Central memory CD8-positive, alpha-beta T cell (primary cell): ENCODE data around the gene LRRC72.

Experiments
- ATAC-seq: fragments of 150-1000 bp; cut with Tn5 transposase; replicated peaks from 2 replicates; pipeline ENCODE4 v1.10.0; 2022; ENCODE audit warnings: mild to moderate bottlenecking, moderate FRiP score, moderate number of reproducible peaks; ENCODE audit not compliant: poor library complexity, severe bottlenecking; ENCODE audit errors: extremely low read depth
- DNase-seq, 2 donors: peaks; one replicate each; pipeline ENCODE4 v3.0.0; 2021; ENCODE audit warnings: low spot score in 2 of 2
- H3K27ac Mint-ChIP-seq: one replicate; pipeline ENCODE4 v1.8.0; 2022; ENCODE audit warnings: low read depth, mild to moderate bottlenecking, moderate library complexity, mixed read lengths
- H3K27me3 Mint-ChIP-seq: one replicate; pipeline ENCODE4 v1.8.0; 2022; ENCODE audit warnings: mixed read lengths
- H3K36me3 Mint-ChIP-seq: one replicate; pipeline ENCODE4 v1.8.0; 2022; ENCODE audit warnings: mild to moderate bottlenecking, moderate library complexity, mixed read lengths; ENCODE audit not compliant: insufficient read depth
- H3K4me1 Mint-ChIP-seq: one replicate; pipeline ENCODE4 v1.8.0; 2022; ENCODE audit warnings: mixed read lengths
- H3K4me3 Mint-ChIP-seq: one replicate; pipeline ENCODE4 v1.8.0; 2022; ENCODE audit warnings: mild to moderate bottlenecking, moderate library complexity, mixed read lengths
- H3K9me3 Mint-ChIP-seq: one replicate; pipeline ENCODE4 v1.8.0; 2022; ENCODE audit warnings: mixed read lengths

The LRRC72 gene

GRCh38 chr7:16562456-16563220, 36.0 kb downstream of the LRRC72 start:
- Mint-ChIP-seq H3K27me3 (no peaks in the 10 kb centered on the region), H3K4me3 (peak overlapping the region; percentile 57), H3K9me3 (no peaks in the 10 kb centered on the region), H3K36me3 (no peaks in the 10 kb centered on the region), H3K4me1 (peaks cover 6% of the 10 kb centered on the region), H3K27ac (peak overlapping the region; percentile 22)
- ATAC-seq, result no peak
- DNase-seq, result no peak

- ATAC-seq, result peak; percentile 49
- H3K27ac Mint-ChIP-seq, result peak overlapping the region; percentile 22
- H3K4me1 Mint-ChIP-seq, result peaks cover 6% of the 10 kb centered on the region
- no peaks in the 10 kb centered on the region for H3K36me3 Mint-ChIP-seq
- peaks cover 7% of the 10 kb centered on the region for H3K27me3 Mint-ChIP-seq
- peak overlapping the region; percentile 57 for H3K4me3 Mint-ChIP-seq
- no peaks in the 10 kb centered on the region for H3K9me3 Mint-ChIP-seq
- no peak for DNase-seq
These were observed 36.8 kb downstream of the LRRC72 start for GRCh38 chr7:16563281-16564022.

- no peak overlapping the region for H3K27ac Mint-ChIP-seq
- H3K4me1 Mint-ChIP-seq, result peaks cover 6% of the 10 kb centered on the region
- no peak overlapping the region for H3K4me3 Mint-ChIP-seq
- H3K36me3 Mint-ChIP-seq, result no peaks in the 10 kb centered on the region
- DNase-seq, result no peak
- H3K27me3 Mint-ChIP-seq, result peaks cover 12% of the 10 kb centered on the region
- peak; percentile 31 for ATAC-seq
- H3K9me3 Mint-ChIP-seq, result no peaks in the 10 kb centered on the region
These were observed 37.4 kb downstream of the LRRC72 start for GRCh38 chr7:16564023-16564380.

- peaks cover 13% of the 10 kb centered on the region for H3K27me3 Mint-ChIP-seq
- H3K27ac Mint-ChIP-seq, result no peak overlapping the region
- H3K4me1 Mint-ChIP-seq, result peaks cover 6% of the 10 kb centered on the region
- DNase-seq (no peak), ATAC-seq (peak; percentile 59)
- H3K36me3 Mint-ChIP-seq, result no peaks in the 10 kb centered on the region
- H3K4me3 Mint-ChIP-seq, result no peak overlapping the region
- H3K9me3 Mint-ChIP-seq, result no peaks in the 10 kb centered on the region
These were observed 38.3 kb downstream of the LRRC72 start for GRCh38 chr7:16564909-16565426.

GRCh38 chr7:16571941-16572340, 45.3 kb downstream of the LRRC72 start:
- Mint-ChIP-seq H3K4me1 (no peaks in the 10 kb centered on the region), H3K4me3 (no peak overlapping the region), H3K9me3 (no peaks in the 10 kb centered on the region), H3K36me3 (no peaks in the 10 kb centered on the region), H3K27ac (no peak overlapping the region), H3K27me3 (peaks cover 36% of the 10 kb centered on the region)
- DNase-seq (no peak), ATAC-seq (no peak)

GRCh38 chr7:16579216-16579615, 52.6 kb downstream of the LRRC72 start:
- no peak for DNase-seq

GRCh38 chr7:16581286-16581685, 54.7 kb downstream of the LRRC72 start:
- ATAC-seq (no peak), DNase-seq (no peak)
- H3K4me3 Mint-ChIP-seq, result no peak overlapping the region
- no peaks in the 10 kb centered on the region for H3K9me3 Mint-ChIP-seq
- no peaks in the 10 kb centered on the region for H3K4me1 Mint-ChIP-seq
- peaks cover 41% of the 10 kb centered on the region for H3K27me3 Mint-ChIP-seq
- no peak overlapping the region for H3K27ac Mint-ChIP-seq
- H3K36me3 Mint-ChIP-seq, result no peaks in the 10 kb centered on the region

More at GRCh38 chr7:16579216-16579615, 52.6 kb downstream of the LRRC72 start:
- Mint-ChIP-seq H3K4me1 (no peaks in the 10 kb centered on the region), H3K27ac (no peak overlapping the region), H3K36me3 (no peaks in the 10 kb centered on the region), H3K27me3 (peaks cover 21% of the 10 kb centered on the region), H3K4me3 (no peak overlapping the region), H3K9me3 (no peaks in the 10 kb centered on the region)
- ATAC-seq, result no peak

- Mint-ChIP-seq H3K9me3 (no peaks in the 10 kb centered on the region), H3K4me1 (no peaks in the 10 kb centered on the region), H3K27me3 (peaks cover 38% of the 10 kb centered on the region), H3K27ac (no peak overlapping the region), H3K4me3 (no peak overlapping the region), H3K36me3 (no peaks in the 10 kb centered on the region)
- no peak for ATAC-seq
- DNase-seq, result no peak
These were observed 57.2 kb downstream of the LRRC72 start for GRCh38 chr7:16583834-16584233.

- Mint-ChIP-seq H3K36me3 (no peaks in the 10 kb centered on the region), H3K4me3 (no peak overlapping the region), H3K9me3 (no peaks in the 10 kb centered on the region), H3K27me3 (peaks cover 32% of the 10 kb centered on the region), H3K27ac (no peak overlapping the region), H3K4me1 (no peaks in the 10 kb centered on the region)
- DNase-seq, result no peak
- ATAC-seq, result no peak
These were observed 58.9 kb downstream of the LRRC72 start for GRCh38 chr7:16585540-16585939.

- Mint-ChIP-seq H3K27me3 (peaks cover 32% of the 10 kb centered on the region), H3K36me3 (no peaks in the 10 kb centered on the region), H3K9me3 (no peaks in the 10 kb centered on the region), H3K4me1 (no peaks in the 10 kb centered on the region), H3K4me3 (no peak overlapping the region), H3K27ac (no peak overlapping the region)
- ATAC-seq (no peak), DNase-seq (no peak)
These were observed 59.7 kb downstream of the LRRC72 start for GRCh38 chr7:16586081-16586874.

- Mint-ChIP-seq H3K9me3 (no peaks in the 10 kb centered on the region), H3K27ac (no peak overlapping the region), H3K4me1 (no peaks in the 10 kb centered on the region), H3K4me3 (no peak overlapping the region), H3K27me3 (peaks cover 32% of the 10 kb centered on the region), H3K36me3 (no peaks in the 10 kb centered on the region)
- ATAC-seq, result no peak
- no peak for DNase-seq
These were observed 60.5 kb downstream of the LRRC72 start for GRCh38 chr7:16587129-16587528.

- DNase-seq (no peak), ATAC-seq (no peak)
- Mint-ChIP-seq H3K4me3 (no peak overlapping the region), H3K27ac (no peak overlapping the region), H3K27me3 (peaks cover 32% of the 10 kb centered on the region), H3K36me3 (no peaks in the 10 kb centered on the region), H3K9me3 (no peaks in the 10 kb centered on the region), H3K4me1 (no peaks in the 10 kb centered on the region)
These were observed 61.2 kb downstream of the LRRC72 start for GRCh38 chr7:16587790-16588189.
